Lower lobe of right lung (tissue), 2 donors: Measurements from ENCODE around the gene PARP16. TPM values are rescaled to one million over a fixed set of nuclear protein-coding genes. Genes with fewer than 3 reads are reported as not detected.

Source experiments
- ATAC-seq, 2 donors: fragments of 200-7000 bp; cut with Tn5 transposase; one replicate each; pipeline ENCODE4 v1.9.1; 2020 to 2022; ENCODE audit warnings: mild to moderate bottlenecking in 2 of 2, moderate library complexity in 2 of 2
- DNase-seq: peaks from one replicate; pipeline ENCODE4 v3.0.0-alpha.2; 2020
- H3K27ac ChIP-seq: fragments of 200-600 bp; one replicate; pipeline ENCODE4 v1.8.0; 2022
- H3K27me3 ChIP-seq: fragments of 200-600 bp; one replicate; pipeline ENCODE4 v1.8.0; 2022; ENCODE audit warnings: low read depth
- H3K36me3 ChIP-seq: fragments of 200-600 bp; one replicate; pipeline ENCODE4 v1.8.0; 2022; ENCODE audit warnings: mild to moderate bottlenecking
- H3K4me1 ChIP-seq: fragments of 200-600 bp; one replicate; pipeline ENCODE4 v1.8.0; 2022
- H3K4me3 ChIP-seq: fragments of 200-600 bp; one replicate; pipeline ENCODE4 v1.8.0; 2022; ENCODE audit warnings: mild to moderate bottlenecking
- H3K9me3 ChIP-seq: fragments of 200-600 bp; one replicate; pipeline ENCODE4 v1.8.0; 2022
- CTCF ChIP-seq: fragments of 200-600 bp; IDR thresholded peaks from one replicate; pipeline ENCODE4 v1.8.0; 2022; ENCODE audit warnings: antibody characterized with exemption, mild to moderate bottlenecking
- intact Hi-C: fragments of 100-400 bp; cut with DNase I; formaldehyde crosslinking; loops from one replicate; pipeline ENCODE4 v1.11.0; 2022
- total RNA-seq: library from RNA; stranded (reverse); fragmentation: NEBNext Ultra II Directional; extraction: Animal tissue kit (Norgen Biotek cat#: 25700); gene quantifications from one replicate; pipeline ENCODE4 v1.2.1, GENCODE V29; 2021
- donor health status: DM: no; HTN: yes; CAD: no; lungs with severe emphysema.

PARP16 gene
- total RNA-seq, 1 donor from 2014 or later: 8.8 TPM

GRCh38 chr15:65254758-65255157, 31.9 kb downstream of the PARP16 start:
- H3K9me3 ChIP-seq: no peaks in the 10 kb centered on the region
- intact Hi-C loops: no loop called here
- H3K27me3 ChIP-seq: no peaks in the 10 kb centered on the region
- H3K36me3 ChIP-seq: peaks cover 10% of the 10 kb centered on the region
- ATAC-seq: no peak
- peaks cover 4% of the 10 kb centered on the region for H3K4me1 ChIP-seq
- TF ChIP-seq CTCF: no peak
- H3K27ac ChIP-seq: no peak overlapping the region
- DNase-seq: no peak
- no peak overlapping the region for H3K4me3 ChIP-seq

- Histone ChIP-seq H3K4me3 (no peak overlapping the region), H3K4me1 (peaks cover 4% of the 10 kb centered on the region), H3K27ac (no peak overlapping the region), H3K9me3 (no peaks in the 10 kb centered on the region), H3K36me3 (peaks cover 6% of the 10 kb centered on the region), H3K27me3 (no peaks in the 10 kb centered on the region)
- intact Hi-C loops: no loop called here
- DNase-seq: no peak
- TF ChIP-seq CTCF: no peak
- no peak for ATAC-seq
Measured at GRCh38 chr15:65254356-65254755, 32.3 kb downstream of the PARP16 start.

GRCh38 chr15:65249641-65250040, 37.0 kb downstream of the PARP16 start:
- ATAC-seq: no peak
- no peaks in the 10 kb centered on the region for H3K36me3 ChIP-seq
- no peak for DNase-seq
- TF ChIP-seq CTCF: no peak
- no peak overlapping the region for H3K4me3 ChIP-seq
- no peak overlapping the region for H3K27ac ChIP-seq
- no peaks in the 10 kb centered on the region for H3K4me1 ChIP-seq
- intact Hi-C loops: no loop called here
- H3K27me3 ChIP-seq: no peaks in the 10 kb centered on the region
- H3K9me3 ChIP-seq: no peaks in the 10 kb centered on the region

GRCh38 chr15:65248511-65249255, 38.0 kb downstream of the PARP16 start:
- Histone ChIP-seq H3K4me3 (no peak overlapping the region), H3K9me3 (no peaks in the 10 kb centered on the region), H3K4me1 (no peaks in the 10 kb centered on the region), H3K36me3 (no peaks in the 10 kb centered on the region), H3K27me3 (no peaks in the 10 kb centered on the region), H3K27ac (no peak overlapping the region)
- intact Hi-C loops: no loop called here
- TF ChIP-seq CTCF: no peak
- ATAC-seq: no peak
- DNase-seq: no peak

GRCh38 chr15:65246939-65247338, 39.7 kb downstream of the PARP16 start:
- no peaks in the 10 kb centered on the region for H3K4me1 ChIP-seq
- no peak overlapping the region for H3K27ac ChIP-seq
- H3K36me3 ChIP-seq: no peaks in the 10 kb centered on the region
- intact Hi-C loops: no loop called here
- no peak for ATAC-seq
- H3K27me3 ChIP-seq: no peaks in the 10 kb centered on the region
- no peak for TF ChIP-seq CTCF
- DNase-seq: no peak
- no peaks in the 10 kb centered on the region for H3K9me3 ChIP-seq
- no peak overlapping the region for H3K4me3 ChIP-seq
